SU-DHL-6 (cell line): ENCODE results near the gene NDNF.

Experiments used
- H2AFZ ChIP-seq: fragments of 200-600 bp; sonication (generic); 2 replicates; pipeline ENCODE4 v1.6.1; 2014; ENCODE audit warnings: low read depth, mild to moderate bottlenecking, moderate library complexity, mixed read lengths, antibody characterized with exemption, low read length; ENCODE audit not compliant: severe bottlenecking
- H3F3A ChIP-seq: fragments of 200-600 bp; shearing (Covaris generic); 2 replicates; pipeline ENCODE4 v1.6.0; 2016; ENCODE audit warnings: antibody characterized with exemption, mild to moderate bottlenecking; ENCODE audit not compliant: insufficient read depth
- H3K27ac ChIP-seq: fragments of 200-600 bp; sonication (generic); 2 replicates; pipeline ENCODE4 v1.5.1; 2016; ENCODE audit warnings: low read depth, mild to moderate bottlenecking, low read length, moderate library complexity, mixed read lengths
- H3K27me3 ChIP-seq: fragments of 200-600 bp; sonication (generic), shearing (Covaris generic); 2 replicates; pipeline ENCODE4 v1.6.0; 2014; ENCODE audit warnings: mild to moderate bottlenecking, low read length
- H3K36me3 ChIP-seq: fragments of 200-600 bp; sonication (generic); 2 replicates; pipeline ENCODE4 v1.6.1; 2014; ENCODE audit warnings: mild to moderate bottlenecking, low read length, mixed read lengths
- H3K4me2 ChIP-seq: fragments of 300-600, 200-600 bp; shearing (Covaris generic), sonication (generic); 2 replicates; pipeline ENCODE4 v1.6.0; 2014; ENCODE audit warnings: low read length, low read depth, mild to moderate bottlenecking; ENCODE audit not compliant: poor library complexity, severe bottlenecking
- H3K4me3 ChIP-seq: fragments of 200-600 bp; sonication (generic); 2 replicates; pipeline ENCODE4 v1.5.1; 2014; ENCODE audit warnings: antibody characterized with exemption, low read length, mild to moderate bottlenecking, mixed read lengths; ENCODE audit not compliant: insufficient read depth, poor library complexity, severe bottlenecking
- H3K79me2 ChIP-seq: fragments of 200-600 bp; sonication (generic); 2 replicates; pipeline ENCODE4 v1.6.1; 2014; ENCODE audit warnings: mild to moderate bottlenecking, low read length, moderate library complexity; ENCODE audit not compliant: insufficient read depth
- H3K9ac ChIP-seq: fragments of 200-600 bp; sonication (generic); 2 replicates; pipeline ENCODE4 v1.7.0; 2014; ENCODE audit warnings: mild to moderate bottlenecking, low read length
- H3K9me2 ChIP-seq: fragments of 200-600 bp; sonication (generic); replicated peaks from 2 replicates; pipeline ENCODE4 v1.6.1; 2014; ENCODE audit warnings: low read length; ENCODE audit not compliant: insufficient read depth
- H3K9me3 ChIP-seq: fragments of 200-600 bp; sonication (generic); 2 replicates; pipeline ENCODE4 v1.6.1; 2014; ENCODE audit warnings: low read length, mixed read lengths; ENCODE audit not compliant: insufficient read depth
- H4K20me1 ChIP-seq: fragments of 200-600 bp; sonication (generic); 2 replicates; pipeline ENCODE4 v1.6.1; 2014; ENCODE audit warnings: low read depth, mild to moderate bottlenecking, antibody characterized with exemption, low read length, moderate library complexity, mixed read lengths
- EZH2phosphoT487 ChIP-seq: fragments of 200-600 bp; sonication (generic), shearing (Covaris generic); conservative IDR thresholded peaks from 2 replicates; pipeline ENCODE4 v1.6.1; 2018; ENCODE audit warnings: mild to moderate bottlenecking, antibody characterized with exemption, low read length, moderate library complexity, mixed read lengths
- TF ChIP-seq, protein P1 (sequence below): fragments of 200-600 bp; sonication (generic); IDR thresholded peaks from one replicate; pipeline ENCODE4 v1.5.1; 2017; ENCODE audit warnings: antibody characterized with exemption, mild to moderate bottlenecking, low read length, moderate library complexity; ENCODE audit not compliant: insufficient read depth, poor library complexity, severe bottlenecking

Gene NDNF

GRCh38 chr4:121009578-121010478 lies 62.5 kb downstream of the NDNF start:
- no peaks in the 10 kb centered on the region for H4K20me1 ChIP-seq
- H3K27ac ChIP-seq: no peak overlapping the region
- no peak overlapping the region for H3K4me3 ChIP-seq
- no peaks in the 10 kb centered on the region for H3K9me2 ChIP-seq
- no peaks in the 10 kb centered on the region for H3K9me3 ChIP-seq
- H3F3A ChIP-seq: no peaks in the 10 kb centered on the region
- H3K79me2 ChIP-seq: no peaks in the 10 kb centered on the region
- TF ChIP-seq EZH2phosphoT487: no peak
- TF ChIP-seq, protein P1, sequence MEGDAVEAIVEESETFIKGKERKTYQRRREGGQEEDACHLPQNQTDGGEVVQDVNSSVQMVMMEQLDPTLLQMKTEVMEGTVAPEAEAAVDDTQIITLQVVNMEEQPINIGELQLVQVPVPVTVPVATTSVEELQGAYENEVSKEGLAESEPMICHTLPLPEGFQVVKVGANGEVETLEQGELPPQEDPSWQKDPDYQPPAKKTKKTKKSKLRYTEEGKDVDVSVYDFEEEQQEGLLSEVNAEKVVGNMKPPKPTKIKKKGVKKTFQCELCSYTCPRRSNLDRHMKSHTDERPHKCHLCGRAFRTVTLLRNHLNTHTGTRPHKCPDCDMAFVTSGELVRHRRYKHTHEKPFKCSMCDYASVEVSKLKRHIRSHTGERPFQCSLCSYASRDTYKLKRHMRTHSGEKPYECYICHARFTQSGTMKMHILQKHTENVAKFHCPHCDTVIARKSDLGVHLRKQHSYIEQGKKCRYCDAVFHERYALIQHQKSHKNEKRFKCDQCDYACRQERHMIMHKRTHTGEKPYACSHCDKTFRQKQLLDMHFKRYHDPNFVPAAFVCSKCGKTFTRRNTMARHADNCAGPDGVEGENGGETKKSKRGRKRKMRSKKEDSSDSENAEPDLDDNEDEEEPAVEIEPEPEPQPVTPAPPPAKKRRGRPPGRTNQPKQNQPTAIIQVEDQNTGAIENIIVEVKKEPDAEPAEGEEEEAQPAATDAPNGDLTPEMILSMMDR: no peak
- no peak overlapping the region for H3K9ac ChIP-seq
- no peaks in the 10 kb centered on the region for H3K27me3 ChIP-seq
- H3K4me2 ChIP-seq: no peak overlapping the region
- H2AFZ ChIP-seq: no peak overlapping the region
- no peaks in the 10 kb centered on the region for H3K36me3 ChIP-seq

DNA sequence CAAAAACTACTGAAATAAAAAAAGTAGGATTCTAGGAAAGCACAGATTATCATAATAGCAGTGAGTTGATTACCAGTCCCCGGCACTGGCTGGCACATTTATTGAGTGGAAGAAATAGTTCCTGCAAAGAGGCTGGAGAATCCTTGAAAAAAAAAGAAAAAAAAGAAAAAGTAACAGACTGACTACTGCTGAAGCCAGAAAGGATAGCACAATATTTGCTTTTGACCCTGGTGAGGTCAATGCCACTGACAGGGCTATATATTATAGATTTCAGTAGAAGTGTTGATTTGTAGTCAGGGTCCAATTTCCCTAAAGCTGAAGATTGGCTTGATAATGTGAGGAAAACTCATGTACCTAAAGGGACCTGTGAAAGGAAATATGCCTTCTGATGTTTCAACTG lies 64.7 kb downstream of the NDNF start:
- no peaks in the 10 kb centered on the region for H3F3A ChIP-seq
- no peak overlapping the region for H3K9ac ChIP-seq
- no peak overlapping the region for H2AFZ ChIP-seq
- no peaks in the 10 kb centered on the region for H3K9me2 ChIP-seq
- no peak overlapping the region for H3K4me3 ChIP-seq
- no peaks in the 10 kb centered on the region for H3K27me3 ChIP-seq
- H3K27ac ChIP-seq: no peak overlapping the region
- no peaks in the 10 kb centered on the region for H4K20me1 ChIP-seq
- no peaks in the 10 kb centered on the region for H3K36me3 ChIP-seq
- no peak overlapping the region for H3K4me2 ChIP-seq
- H3K79me2 ChIP-seq: no peaks in the 10 kb centered on the region
- no peaks in the 10 kb centered on the region for H3K9me3 ChIP-seq
- TF ChIP-seq, protein P1: no peak
- no peak for TF ChIP-seq EZH2phosphoT487

- TF ChIP-seq, protein P1: no peak
- TF ChIP-seq EZH2phosphoT487: no peak
- H3K9me2 ChIP-seq: no peaks in the 10 kb centered on the region
- no peaks in the 10 kb centered on the region for H3K79me2 ChIP-seq
- no peak overlapping the region for H3K4me2 ChIP-seq
- no peaks in the 10 kb centered on the region for H3F3A ChIP-seq
- no peaks in the 10 kb centered on the region for H4K20me1 ChIP-seq
- no peaks in the 10 kb centered on the region for H3K9me3 ChIP-seq
- no peak overlapping the region for H3K27ac ChIP-seq
- H3K4me3 ChIP-seq: no peak overlapping the region
- H3K27me3 ChIP-seq: no peaks in the 10 kb centered on the region
- no peak overlapping the region for H3K9ac ChIP-seq
- no peaks in the 10 kb centered on the region for H3K36me3 ChIP-seq
- H2AFZ ChIP-seq: no peak overlapping the region
Measured at GRCh38 chr4:121003863-121004262, 68.5 kb downstream of the NDNF start.
